SK-N-MC (cell line): ENCODE results near the gene GPR137C.

Experiments used
- EZH2 ChIP-seq: fragments of 200-600 bp; sonication (generic); IDR thresholded peaks from one replicate; pipeline ENCODE4 v1.6.1; 2017; ENCODE audit warnings: antibody characterized with exemption
- FOXP2 ChIP-seq: optimal IDR thresholded peaks from 2 replicates; pipeline ENCODE3; 2011; ENCODE audit warnings: mild to moderate bottlenecking, moderate library complexity; ENCODE audit not compliant: insufficient read depth; ENCODE audit errors: extremely low read length, control extremely low read depth
- POLR2AphosphoS5 ChIP-seq: IDR thresholded peaks from 2 replicates; pipeline ENCODE4 v1.6.1; 2012; ENCODE audit warnings: mild to moderate bottlenecking, low read depth, low read length, borderline replicate concordance

GRCh38 chr14:52563120-52563519 is 10.5 kb downstream of the GPR137C start:
- TF ChIP-seq POLR2AphosphoS5 = no peak
- no peak for TF ChIP-seq EZH2
- TF ChIP-seq FOXP2 = no peak
